Measurements from ENCODE around the gene AMACR. TPM values are rescaled to one million over a fixed set of nuclear protein-coding genes. Genes with fewer than 3 reads are reported as not detected.
A peak's percentile ranks its signal among the peaks of the same experiment; 100 is the strongest.

Gene AMACR
- total and polyA plus RNA-seq, 2 of the 13 experiments (the other 11 are each of a cell fraction or from before 2014, with no cell fraction given): 8.9 to 19.7 TPM

DNA sequence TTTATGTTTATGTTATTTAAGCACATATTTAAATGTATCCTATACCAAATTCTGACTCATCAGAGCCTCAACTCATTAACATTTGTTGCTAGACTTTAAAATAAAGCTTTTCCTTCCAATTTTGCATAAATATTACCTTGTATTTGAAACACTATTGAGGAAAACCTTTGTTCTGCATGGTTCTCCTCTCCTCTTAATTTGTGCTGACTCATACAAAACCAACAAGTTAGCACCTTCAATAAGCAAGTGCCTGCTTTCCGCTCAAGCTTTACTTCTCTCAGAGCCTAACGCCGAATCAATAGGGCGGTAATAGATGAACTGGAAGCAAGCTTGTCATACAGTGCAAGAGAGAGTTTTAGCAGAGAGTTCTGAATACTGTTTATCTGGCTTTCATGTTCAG is 7.9 kb downstream of the AMACR start:
- no peaks in the 10 kb centered on the region for H3K79me2 ChIP-seq (ENCODE audit: insufficient read depth, low read length)
- ATAC-seq (no peak), FAIRE-seq (no peak), DNase-seq (ENCODE audit: low spot score) (no peak)
- intact Hi-C loops (cut with micrococcal nuclease; ENCODE audit: unreplicated experiment): loop anchor here (10.0 kb wide), 1 partner anchor 465 kb away; no protein-coding TSS in a partner anchor
- H3K27me3 ChIP-seq (ENCODE audit: control insufficient read depth in 1 of 2, insufficient read depth in 2 of 2, low read length in 2 of 2): no peaks in the 10 kb centered on the region
- no peak overlapping the region for H3K27ac ChIP-seq (ENCODE audit: extremely low read length, insufficient read depth, low read length)
- POLR2A ChIA-PET: interaction anchor here (1.4 to 1.7 kb wide), 2 partner anchors 8 to 36 kb away, joined by 4 to 7 read pairs; no protein-coding TSS in a partner anchor
- no peak overlapping the region for H3K4me2 ChIP-seq (ENCODE audit: low read depth, low read length)
- H3K4me1 ChIP-seq (ENCODE audit: insufficient read depth, low read length): peaks cover 33% of the 10 kb centered on the region
- CTCF ChIA-PET (ENCODE audit: low intra/inter-chr PET ratio, low total read pairs): no interaction called here
- no peak overlapping the region for H3K4me3 ChIP-seq (replicated peaks in 1 of 3; ENCODE audit: insufficient read depth in 1 of 3, low read depth in 2 of 3, low read length in 3 of 3)
- H3K9ac ChIP-seq (ENCODE audit: insufficient read depth, low read depth, low read length): no peak overlapping the region
- H3K36me3 ChIP-seq (replicated peaks in 1 of 2; ENCODE audit: control insufficient read depth in 1 of 2, insufficient read depth in 2 of 2, low read length in 2 of 2): peaks cover 7 to 32% of the 10 kb centered on the region in 2 experiments; a peak in 4 of 5 replicates
- in situ Hi-C loops (cut with HindIII; ENCODE audit: extremely low pct_ligation_motif_present, low pct_unique_long_range_greater_than_20kb): loop anchor here (25.0 kb wide), 1 partner anchor 462 kb away; no protein-coding TSS in a partner anchor
- H2AFZ ChIP-seq (ENCODE audit: low read length): no peak overlapping the region
- H4K20me1 ChIP-seq (ENCODE audit: insufficient read depth, low read length): no peaks in the 10 kb centered on the region
- 98% methylated on average over 4 of the region's 4 CpGs for WGBS (ENCODE audit: low lambda C conversion rate)
- no TSS peak for BruUV-seq (replicated peaks)
- no peaks in the 10 kb centered on the region for H3K9me3 ChIP-seq (ENCODE audit: low read length)
- TF ChIP-seq DR1 (CRISPR knock-in tag; IDR thresholded peaks at IDR 0.05): no peak
- peak; percentile 95 to 97 for TF ChIP-seq MAFK (conservative IDR thresholded peaks at IDR 0.05 in 1 of 2, IDR thresholded peaks at IDR 0.05 in 1 of 2; ENCODE audit: low read length in 2 of 2)
- TF ChIP-seq ZNF431 (CRISPR knock-in tag; IDR thresholded peaks at IDR 0.05; ENCODE audit: borderline replicate concordance, low read depth): no peak
- TF ChIP-seq GATAD2A (CRISPR knock-in tag; IDR thresholded peaks at IDR 0.05): no peak
- peak; percentile 95 for TF ChIP-seq MAFF (IDR thresholded peaks at IDR 0.05; ENCODE audit: low read depth, low read length)
- TF ChIP-seq ZNF597 (CRISPR knock-in tag; IDR thresholded peaks at IDR 0.05): no peak

DNA sequence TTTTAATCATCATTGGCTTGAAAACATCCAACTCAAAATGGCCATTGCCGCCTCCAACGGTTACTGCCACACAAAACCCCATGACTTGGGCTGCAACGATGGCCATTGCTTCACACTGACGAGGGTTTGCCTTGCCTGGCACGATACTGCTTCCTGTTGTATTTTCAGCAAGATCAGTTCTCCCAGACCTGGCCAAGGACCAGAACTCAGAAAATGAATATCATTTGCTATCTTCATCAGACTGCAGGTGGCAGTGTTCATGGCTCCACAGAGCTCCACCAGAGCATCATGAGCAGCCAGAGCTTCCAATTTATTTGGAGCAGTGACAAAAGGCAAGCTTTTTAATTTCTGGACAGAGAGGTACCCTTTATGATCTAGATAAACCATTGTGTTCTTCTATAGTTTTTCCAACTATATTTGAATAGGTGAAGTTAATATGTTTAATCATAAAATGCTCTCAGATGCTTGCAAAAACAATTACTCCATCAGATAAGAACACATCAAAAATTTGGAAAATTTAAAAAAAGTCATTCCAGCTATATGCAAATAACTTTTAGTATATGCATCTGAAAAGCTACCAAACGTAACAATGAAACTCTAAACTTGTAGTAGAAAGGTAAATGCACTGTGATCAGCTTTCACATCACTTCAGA is 10.4 kb downstream of the AMACR start:
- 66% methylated on average over 6 of the region's 6 CpGs for WGBS (ENCODE audit: low lambda C conversion rate)
- H4K20me1 ChIP-seq (ENCODE audit: insufficient read depth, low read length): no peaks in the 10 kb centered on the region
- ChIA-PET POLR2A (interaction anchor here (1.2 to 3.1 kb wide), 3 partner anchors 9 to 13 kb away, joined by 6 to 23 read pairs (median 10); partner anchors contain the start of gene AMACR), CTCF (ENCODE audit: low intra/inter-chr PET ratio, low total read pairs) (no interaction called here)
- no peak overlapping the region for H3K4me3 ChIP-seq (replicated peaks in 1 of 3; ENCODE audit: insufficient read depth in 1 of 3, low read depth in 2 of 3, low read length in 3 of 3)
- H3K79me2 ChIP-seq (ENCODE audit: insufficient read depth, low read length): no peaks in the 10 kb centered on the region
- peak; percentile 79 for FAIRE-seq
- in situ Hi-C loops (cut with HindIII; ENCODE audit: extremely low pct_ligation_motif_present, low pct_unique_long_range_greater_than_20kb) (loop anchor here (25.0 kb wide), 1 partner anchor 465 kb away; no protein-coding TSS in a partner anchor), intact Hi-C loops (cut with micrococcal nuclease; ENCODE audit: unreplicated experiment) (loop anchor here (1.0 to 10.0 kb wide), 2 partner anchors 10 to 467 kb away; no protein-coding TSS in a partner anchor)
- H3K4me1 ChIP-seq (ENCODE audit: insufficient read depth, low read length): peaks cover 45% of the 10 kb centered on the region
- no TSS peak for BruUV-seq (replicated peaks)
- peak; percentile 71 for ATAC-seq
- no peak overlapping the region for H3K4me2 ChIP-seq (ENCODE audit: low read depth, low read length)
- no peak overlapping the region for H3K27ac ChIP-seq (ENCODE audit: extremely low read length, insufficient read depth, low read length)
- H2AFZ ChIP-seq (ENCODE audit: low read length): no peak overlapping the region
- H3K36me3 ChIP-seq (replicated peaks in 1 of 2; ENCODE audit: control insufficient read depth in 1 of 2, insufficient read depth in 2 of 2, low read length in 2 of 2): peaks cover 4 to 18% of the 10 kb centered on the region in 2 experiments; a peak in 3 of 5 replicates
- H3K9ac ChIP-seq (ENCODE audit: insufficient read depth, low read depth, low read length): no peak overlapping the region
- peak; percentile 52 for DNase-seq (ENCODE audit: low spot score)
- H3K9me3 ChIP-seq (ENCODE audit: low read length): no peaks in the 10 kb centered on the region
- H3K27me3 ChIP-seq (ENCODE audit: control insufficient read depth in 1 of 2, insufficient read depth in 2 of 2, low read length in 2 of 2): no peaks in the 10 kb centered on the region
- TF ChIP-seq, protein P1, sequence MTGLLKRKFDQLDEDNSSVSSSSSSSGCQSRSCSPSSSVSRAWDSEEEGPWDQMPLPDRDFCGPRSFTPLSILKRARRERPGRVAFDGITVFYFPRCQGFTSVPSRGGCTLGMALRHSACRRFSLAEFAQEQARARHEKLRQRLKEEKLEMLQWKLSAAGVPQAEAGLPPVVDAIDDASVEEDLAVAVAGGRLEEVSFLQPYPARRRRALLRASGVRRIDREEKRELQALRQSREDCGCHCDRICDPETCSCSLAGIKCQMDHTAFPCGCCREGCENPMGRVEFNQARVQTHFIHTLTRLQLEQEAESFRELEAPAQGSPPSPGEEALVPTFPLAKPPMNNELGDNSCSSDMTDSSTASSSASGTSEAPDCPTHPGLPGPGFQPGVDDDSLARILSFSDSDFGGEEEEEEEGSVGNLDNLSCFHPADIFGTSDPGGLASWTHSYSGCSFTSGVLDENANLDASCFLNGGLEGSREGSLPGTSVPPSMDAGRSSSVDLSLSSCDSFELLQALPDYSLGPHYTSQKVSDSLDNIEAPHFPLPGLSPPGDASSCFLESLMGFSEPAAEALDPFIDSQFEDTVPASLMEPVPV (CRISPR knock-in tag; IDR thresholded peaks at IDR 0.05): no peak
- TF ChIP-seq PCBP2 (optimal IDR thresholded peaks at IDR 0.05; ENCODE audit: low read depth, low read length, poor library complexity, severe bottlenecking) (no peak), SALL1 (CRISPR knock-in tag; IDR thresholded peaks at IDR 0.05) (peak; percentile 25; the same call in 1 of the 2 replicates), LBX2 (CRISPR knock-in tag; IDR thresholded peaks at IDR 0.05; ENCODE audit: borderline replicate concordance) (no peak), MED1 (CRISPR knock-in tag; IDR thresholded peaks at IDR 0.05) (0 out of 2 replicates have a peak, but pooled peaks have one; percentile 6), SAFB2 (CRISPR knock-in tag; IDR thresholded peaks at IDR 0.05; ENCODE audit: borderline replicate concordance, low read depth) (no peak)
